ENCODE data around the gene GCLC.

The GCLC gene

GRCh38 chr6:53506872-53507271 is 38.0 kb downstream of the GCLC start:
- Histone ChIP-seq H3K27ac (no peak overlapping the region), H3K79me2 (no peaks in the 10 kb centered on the region), H2AFZ (no peak overlapping the region), H3K27me3 (ENCODE audit: control insufficient read depth, insufficient read depth, low read length) (no peaks in the 10 kb centered on the region), H3K4me3 (ENCODE audit: low read depth, low read length) (no peak overlapping the region), H3K9me3 (ENCODE audit: control insufficient read depth, low read length) (no peaks in the 10 kb centered on the region), H3K9ac (no peak overlapping the region), H3K36me3 (ENCODE audit: control insufficient read depth, insufficient read depth, low read length) (no peaks in the 10 kb centered on the region), H3K4me2 (ENCODE audit: low read length) (no peak overlapping the region), H3K4me1 (no peaks in the 10 kb centered on the region)
- TF ChIP-seq, protein P1, sequence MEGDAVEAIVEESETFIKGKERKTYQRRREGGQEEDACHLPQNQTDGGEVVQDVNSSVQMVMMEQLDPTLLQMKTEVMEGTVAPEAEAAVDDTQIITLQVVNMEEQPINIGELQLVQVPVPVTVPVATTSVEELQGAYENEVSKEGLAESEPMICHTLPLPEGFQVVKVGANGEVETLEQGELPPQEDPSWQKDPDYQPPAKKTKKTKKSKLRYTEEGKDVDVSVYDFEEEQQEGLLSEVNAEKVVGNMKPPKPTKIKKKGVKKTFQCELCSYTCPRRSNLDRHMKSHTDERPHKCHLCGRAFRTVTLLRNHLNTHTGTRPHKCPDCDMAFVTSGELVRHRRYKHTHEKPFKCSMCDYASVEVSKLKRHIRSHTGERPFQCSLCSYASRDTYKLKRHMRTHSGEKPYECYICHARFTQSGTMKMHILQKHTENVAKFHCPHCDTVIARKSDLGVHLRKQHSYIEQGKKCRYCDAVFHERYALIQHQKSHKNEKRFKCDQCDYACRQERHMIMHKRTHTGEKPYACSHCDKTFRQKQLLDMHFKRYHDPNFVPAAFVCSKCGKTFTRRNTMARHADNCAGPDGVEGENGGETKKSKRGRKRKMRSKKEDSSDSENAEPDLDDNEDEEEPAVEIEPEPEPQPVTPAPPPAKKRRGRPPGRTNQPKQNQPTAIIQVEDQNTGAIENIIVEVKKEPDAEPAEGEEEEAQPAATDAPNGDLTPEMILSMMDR (IDR thresholded peaks at IDR 0.05) = no peak

GRCh38 chr6:53504512-53504911 is 40.4 kb downstream of the GCLC start:
- no peaks in the 10 kb centered on the region for H3K9me3 ChIP-seq (ENCODE audit: control insufficient read depth, low read length)
- no peak overlapping the region for H3K27ac ChIP-seq
- no peak overlapping the region for H2AFZ ChIP-seq
- no peaks in the 10 kb centered on the region for H3K4me1 ChIP-seq
- no peaks in the 10 kb centered on the region for H3K79me2 ChIP-seq
- H3K4me3 ChIP-seq (ENCODE audit: low read depth, low read length) = no peak overlapping the region
- no peak overlapping the region for H3K4me2 ChIP-seq (ENCODE audit: low read length)
- H3K27me3 ChIP-seq (ENCODE audit: control insufficient read depth, insufficient read depth, low read length) = no peaks in the 10 kb centered on the region
- no peak overlapping the region for H3K9ac ChIP-seq
- TF ChIP-seq, protein P1 (IDR thresholded peaks at IDR 0.05) = no peak
- no peaks in the 10 kb centered on the region for H3K36me3 ChIP-seq (ENCODE audit: control insufficient read depth, insufficient read depth, low read length)

- Histone ChIP-seq H3K27me3 (ENCODE audit: control insufficient read depth, insufficient read depth, low read length) (no peaks in the 10 kb centered on the region), H3K9me3 (ENCODE audit: control insufficient read depth, low read length) (no peaks in the 10 kb centered on the region), H3K36me3 (ENCODE audit: control insufficient read depth, insufficient read depth, low read length) (no peaks in the 10 kb centered on the region), H3K79me2 (no peaks in the 10 kb centered on the region), H3K4me3 (ENCODE audit: low read depth, low read length) (no peak overlapping the region), H3K4me2 (ENCODE audit: low read length) (no peak overlapping the region), H3K9ac (no peak overlapping the region), H3K27ac (no peak overlapping the region), H3K4me1 (no peaks in the 10 kb centered on the region), H2AFZ (no peak overlapping the region)
- TF ChIP-seq, protein P1 (IDR thresholded peaks at IDR 0.05) = no peak
Observed at GRCh38 chr6:53503060-53503459, 41.8 kb downstream of the GCLC start.

- Histone ChIP-seq H3K4me2 (ENCODE audit: low read length) (no peak overlapping the region), H3K27me3 (ENCODE audit: control insufficient read depth, insufficient read depth, low read length) (no peaks in the 10 kb centered on the region), H3K27ac (no peak overlapping the region), H3K36me3 (ENCODE audit: control insufficient read depth, insufficient read depth, low read length) (no peaks in the 10 kb centered on the region), H3K79me2 (no peaks in the 10 kb centered on the region), H3K9me3 (ENCODE audit: control insufficient read depth, low read length) (no peaks in the 10 kb centered on the region), H3K4me1 (no peaks in the 10 kb centered on the region), H2AFZ (no peak overlapping the region), H3K4me3 (ENCODE audit: low read depth, low read length) (no peak overlapping the region), H3K9ac (no peak overlapping the region)
- TF ChIP-seq, protein P1 (IDR thresholded peaks at IDR 0.05) = no peak
Observed at GRCh38 chr6:53501432-53501831, 43.5 kb downstream of the GCLC start.

GRCh38 chr6:53500095-53500494 is 44.8 kb downstream of the GCLC start:
- Histone ChIP-seq H3K9ac (no peak overlapping the region), H3K27ac (no peak overlapping the region), H3K9me3 (ENCODE audit: control insufficient read depth, low read length) (no peaks in the 10 kb centered on the region), H3K4me1 (no peaks in the 10 kb centered on the region), H3K79me2 (no peaks in the 10 kb centered on the region), H3K36me3 (ENCODE audit: control insufficient read depth, insufficient read depth, low read length) (no peaks in the 10 kb centered on the region), H3K27me3 (ENCODE audit: control insufficient read depth, insufficient read depth, low read length) (no peaks in the 10 kb centered on the region), H3K4me3 (ENCODE audit: low read depth, low read length) (no peak overlapping the region), H3K4me2 (ENCODE audit: low read length) (no peak overlapping the region), H2AFZ (no peak overlapping the region)
- TF ChIP-seq, protein P1 (IDR thresholded peaks at IDR 0.05) = no peak
